ENCODE data around the gene SLC7A10.
"Not testable (repeated sequence)": the region's sequence is repeated elsewhere in the genome, so short reads cannot be mapped to it uniquely, and the experiment has no call there.

The SLC7A10 gene

DNA sequence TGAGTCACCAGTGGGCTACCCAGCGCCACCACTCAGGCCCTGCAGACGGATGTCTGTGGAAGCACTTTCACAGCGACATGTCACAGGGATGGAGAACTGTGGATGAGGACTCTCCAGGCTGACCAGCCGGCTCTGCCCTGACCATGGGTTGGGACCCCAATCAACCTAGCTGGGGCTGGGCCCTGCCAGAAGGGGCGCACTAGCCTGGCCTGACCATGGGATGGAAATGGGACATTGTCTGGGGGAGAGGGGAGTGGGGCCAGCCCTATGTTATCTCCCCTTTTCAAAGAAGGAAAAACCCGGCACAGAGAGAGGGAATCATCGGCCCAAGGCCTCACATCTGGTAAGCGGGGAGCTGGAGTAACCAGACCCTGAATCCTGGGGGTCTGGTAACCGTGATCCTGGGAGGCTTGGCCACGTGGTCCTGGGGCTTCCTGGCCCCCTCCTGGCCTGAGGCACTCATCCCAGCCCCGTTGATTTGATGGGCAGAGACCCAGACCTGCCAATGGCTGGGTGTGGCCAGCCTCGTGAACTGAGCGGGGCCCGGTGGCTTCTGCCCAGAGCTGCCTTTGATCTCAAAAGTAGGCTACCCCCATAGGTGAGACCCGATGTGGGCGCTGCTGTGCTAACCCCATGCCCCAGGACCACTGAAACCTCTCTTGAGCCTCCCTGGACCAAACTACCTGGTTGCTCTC is 11.2 kb upstream of the SLC7A10 start:
- DNase-seq = no peak

DNA sequence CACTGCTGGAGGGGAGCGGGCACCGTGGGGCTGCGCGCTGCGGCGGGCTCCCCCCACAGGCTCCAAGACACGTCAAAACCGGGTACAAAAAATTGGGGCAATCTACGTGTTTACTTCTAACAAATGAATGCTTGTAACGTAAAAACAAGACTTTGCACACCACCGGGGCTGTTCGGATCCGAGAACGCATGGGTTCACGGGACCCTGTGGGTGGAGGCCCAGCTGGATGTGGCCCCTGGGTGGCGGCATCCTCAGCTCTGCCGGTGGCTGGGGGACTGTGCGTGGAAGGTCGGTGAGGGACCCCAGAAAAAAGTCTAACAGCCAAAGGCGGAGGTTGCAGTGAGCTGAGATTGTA is 10.3 kb upstream of the SLC7A10 start:
- DNase-seq = no peak

DNA sequence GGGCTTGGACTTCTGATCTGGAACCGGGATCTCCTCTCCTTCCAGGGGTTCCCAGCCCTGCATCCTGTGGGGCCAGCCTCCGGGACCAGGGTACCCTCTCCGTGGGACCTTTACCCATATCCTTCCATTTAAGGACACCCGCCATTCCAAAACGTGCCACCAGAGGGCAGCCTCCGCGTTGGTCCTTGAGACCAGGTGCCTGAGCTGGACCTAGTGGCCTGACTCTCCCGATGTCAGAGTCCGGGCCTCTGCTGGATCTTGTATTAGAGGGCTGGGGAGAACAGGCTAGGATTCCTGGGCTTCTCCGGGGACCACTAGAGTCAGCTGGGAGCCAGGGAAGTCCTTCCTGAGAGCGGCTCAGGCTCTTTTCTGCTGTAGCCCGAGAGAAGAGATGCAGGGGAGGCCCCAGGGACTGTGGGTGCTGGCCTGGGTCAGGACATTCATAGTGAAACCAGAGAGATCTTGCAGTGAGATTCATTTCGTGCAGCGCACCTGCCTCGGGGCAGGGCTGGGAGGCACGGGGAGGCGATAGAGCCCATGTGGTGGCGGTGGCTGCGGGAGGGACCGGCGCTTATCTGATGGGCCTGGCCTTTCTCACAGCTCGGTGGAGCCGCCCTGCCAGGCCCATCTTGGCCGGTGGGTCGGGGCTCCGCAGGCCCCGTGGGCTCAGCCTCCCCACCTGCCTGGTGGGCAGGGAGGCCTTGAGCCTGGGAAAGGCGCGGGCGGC is 9.8 kb upstream of the SLC7A10 start:
- peak; percentile 15 for DNase-seq

GRCh38 chr19:33234736-33235135 is 9.1 kb upstream of the SLC7A10 start:
- DNase-seq = no peak

- no peak for DNase-seq
These were observed 8.4 kb upstream of the SLC7A10 start for GRCh38 chr19:33234092-33234491.

- DNase-seq = no peak
These were observed 7.6 kb upstream of the SLC7A10 start for GRCh38 chr19:33233056-33233873.

GRCh38 chr19:33232656-33233055 is 7.0 kb upstream of the SLC7A10 start:
- no peak for DNase-seq

GRCh38 chr19:33231511-33231910 is 5.9 kb upstream of the SLC7A10 start:
- DNase-seq = no peak

- no peak for DNase-seq
These were observed 4.3 kb upstream of the SLC7A10 start for GRCh38 chr19:33229962-33230361.

GRCh38 chr19:33227870-33228599 is 2.4 kb upstream of the SLC7A10 start:
- no peak for DNase-seq

GRCh38 chr19:33227242-33227650 is 1.6 kb upstream of the SLC7A10 start:
- DNase-seq = no peak

DNA sequence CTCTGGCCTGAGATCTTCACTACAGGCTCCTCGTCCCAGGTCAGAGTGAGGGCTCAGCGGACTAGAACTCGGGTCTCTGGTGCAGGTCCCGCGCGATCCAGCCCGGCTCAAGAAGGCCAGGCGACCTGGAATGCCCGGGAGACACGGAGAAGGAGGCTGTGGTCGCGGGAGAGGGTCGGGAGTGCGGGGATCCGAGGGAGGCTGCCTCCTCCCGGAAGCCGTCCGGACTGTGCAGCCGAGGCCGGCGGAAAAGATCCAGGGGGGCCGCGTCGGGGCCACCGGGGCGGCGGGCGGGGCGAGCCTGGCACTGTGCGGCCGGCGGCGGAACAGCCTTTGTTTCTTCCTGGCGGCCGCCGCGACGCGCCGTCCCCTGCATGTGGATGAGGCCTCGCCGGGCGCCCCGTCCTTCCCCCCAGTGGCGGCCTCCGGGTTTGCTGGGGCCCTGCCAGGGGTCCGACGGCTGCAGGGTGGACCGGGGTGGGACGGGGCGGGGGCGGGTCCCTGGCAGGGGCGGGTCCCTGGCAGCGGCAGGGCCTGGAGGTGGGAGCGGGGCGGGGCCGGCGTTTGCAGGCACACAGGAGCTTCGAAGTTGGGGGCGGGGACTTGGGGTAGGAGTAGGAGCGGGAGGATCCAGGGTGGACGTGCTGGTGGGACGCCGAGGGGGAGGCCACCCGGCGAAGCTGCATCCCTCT is 1.0 kb upstream of the SLC7A10 start:
- DNase-seq = no peak

DNA sequence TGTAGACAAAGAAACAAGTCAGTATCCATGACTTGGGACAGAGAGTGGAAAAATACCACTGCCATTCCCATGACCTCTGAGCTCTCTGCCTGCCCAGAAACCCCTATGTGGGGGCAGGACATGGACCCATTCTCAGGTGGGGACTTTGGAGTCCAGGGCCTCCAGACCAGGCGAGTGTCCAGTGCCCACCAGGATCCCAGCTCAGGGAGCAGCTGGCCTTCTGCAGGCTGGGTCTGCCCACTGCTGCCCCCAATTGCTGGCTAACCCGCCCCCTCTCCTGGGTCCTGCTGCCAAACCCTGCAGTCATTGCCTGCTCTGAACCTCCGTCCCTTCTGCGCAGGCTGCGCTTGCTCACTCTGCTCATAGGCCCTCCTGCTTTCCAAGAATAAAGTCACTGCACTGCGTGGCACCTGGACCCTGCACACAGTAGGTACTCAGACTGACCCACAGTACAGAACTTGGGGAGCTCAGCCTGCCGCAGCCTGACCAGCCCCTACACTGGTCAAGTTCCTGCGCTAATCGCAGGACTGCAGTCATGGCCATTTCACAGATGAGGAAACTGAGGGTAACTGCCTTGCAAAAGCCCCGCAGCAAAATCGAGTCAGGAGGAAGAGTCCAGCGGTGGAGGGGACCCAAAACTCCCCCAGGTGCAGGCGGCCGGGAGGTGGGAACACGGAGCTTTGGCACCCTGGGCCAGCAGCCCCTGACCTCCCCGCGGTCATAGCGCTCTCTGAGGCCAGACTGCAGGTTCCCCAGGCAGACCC is 774 bp downstream of the SLC7A10 start:
- DNase-seq = no peak

DNA sequence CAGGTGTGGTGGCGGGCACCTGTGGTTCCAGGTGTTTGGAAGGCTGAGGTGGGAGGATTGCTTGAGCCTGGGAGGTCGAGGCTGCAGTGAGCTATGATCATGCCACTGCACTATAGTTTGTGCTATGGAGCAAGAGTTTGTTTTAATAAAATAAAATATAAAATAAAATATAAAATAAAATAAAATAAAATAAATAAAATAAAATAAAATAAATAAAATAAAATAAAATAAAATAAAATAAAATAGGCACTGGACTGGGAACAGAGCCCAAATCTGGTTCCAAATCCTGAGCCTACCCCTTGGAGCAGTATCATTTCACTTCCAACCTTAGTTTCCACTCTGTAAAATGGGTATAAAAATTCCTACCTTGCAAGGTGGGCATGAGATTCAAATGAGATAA is 3.4 kb downstream of the SLC7A10 start:
- DNase-seq = not testable (repeated sequence)

- no peak for DNase-seq
These were observed 4.0 kb downstream of the SLC7A10 start for GRCh38 chr19:33221638-33222037.

DNA sequence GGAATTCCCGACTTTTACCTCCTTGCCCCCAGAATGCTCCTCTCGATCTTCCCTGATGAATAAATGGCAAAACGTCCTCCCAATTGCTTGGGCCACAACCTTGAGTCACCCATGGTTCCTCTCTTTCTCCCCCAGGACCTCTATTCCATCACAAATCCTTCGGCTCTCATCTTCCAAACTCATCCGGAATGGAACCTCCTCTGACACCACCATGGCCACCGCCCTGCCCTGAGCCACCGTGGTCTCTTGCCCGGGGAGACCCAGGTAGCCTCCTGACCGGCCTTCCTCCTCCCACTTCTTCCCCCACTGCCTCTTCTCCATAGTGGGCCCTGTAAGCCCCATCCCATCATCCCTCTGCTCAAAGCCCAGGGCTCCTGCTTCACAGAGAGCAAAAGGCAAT is 4.9 kb downstream of the SLC7A10 start:
- DNase-seq = no peak

DNA sequence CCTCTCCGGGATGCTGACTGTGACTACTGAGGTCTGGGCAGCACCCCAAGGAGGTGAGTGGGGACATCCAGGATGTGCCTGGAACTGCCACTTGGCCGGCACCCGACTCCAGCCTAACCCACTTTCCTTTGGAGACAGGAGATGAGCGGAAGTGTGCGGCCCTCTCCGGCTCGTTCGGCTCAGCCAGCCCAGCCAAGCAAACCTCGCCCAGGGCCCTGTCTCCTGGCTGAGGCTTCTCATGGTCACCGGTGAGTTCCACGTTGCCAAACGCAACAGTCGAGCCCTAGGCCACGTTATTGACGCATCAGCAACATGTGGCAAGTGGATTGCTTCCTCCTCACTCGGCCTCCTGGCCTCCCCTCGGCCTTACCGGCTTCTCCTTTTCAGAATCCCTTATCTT is 5.5 kb downstream of the SLC7A10 start:
- no peak for DNase-seq

GRCh38 chr19:33219261-33219815 is 6.3 kb downstream of the SLC7A10 start:
- no peak for DNase-seq

DNA sequence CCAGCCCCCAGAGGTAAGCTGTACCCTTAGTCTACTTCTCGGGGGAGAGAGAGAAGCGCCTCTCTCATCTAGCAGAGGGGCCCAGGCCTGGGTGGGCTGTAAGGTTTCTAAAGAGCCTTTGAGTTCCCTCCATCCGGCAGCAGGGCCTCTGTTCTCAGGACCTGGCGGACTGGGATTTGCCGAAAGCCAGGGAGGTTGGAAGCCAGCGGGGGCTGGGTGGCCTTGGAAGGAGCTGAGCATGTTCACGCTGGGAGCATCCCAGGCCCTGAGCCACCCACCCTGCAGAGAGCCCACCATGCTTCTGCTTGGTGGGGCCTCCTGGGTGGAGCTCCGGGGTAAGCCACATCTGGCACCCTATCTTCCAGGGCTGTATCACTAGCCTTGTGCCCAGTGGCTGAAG is 7.8 kb downstream of the SLC7A10 start:
- DNase-seq = no peak

- DNase-seq = no peak
These were observed 9.3 kb downstream of the SLC7A10 start for GRCh38 chr19:33216198-33216830.
